Measurements from ENCODE around the gene IGFBP5.

Gene IGFBP5

GRCh38 chr2:216673021-216673420 lies 22.3 kb downstream of the IGFBP5 start:
- Histone ChIP-seq H4K20me1 (ENCODE audit: low read depth, low read length) (no peaks in the 10 kb centered on the region), H3K4me3 (ENCODE audit: insufficient read depth, low read length, poor library complexity, severe bottlenecking) (no peak overlapping the region), H3K27ac (ENCODE audit: low read depth, low read length) (no peak overlapping the region), H2AFZ (ENCODE audit: low read depth, low read length, severe bottlenecking) (no peak overlapping the region), H3K36me3 (ENCODE audit: low read length) (no peaks in the 10 kb centered on the region), H3F3A (ENCODE audit: insufficient read depth) (no peaks in the 10 kb centered on the region), H3K79me2 (ENCODE audit: insufficient read depth, low read length) (no peaks in the 10 kb centered on the region), H3K9ac (ENCODE audit: low read length) (no peak overlapping the region), H3K9me3 (ENCODE audit: insufficient read depth, low read length) (no peaks in the 10 kb centered on the region), H3K27me3 (ENCODE audit: low read length) (no peaks in the 10 kb centered on the region), H3K9me2 (replicated peaks; ENCODE audit: insufficient read depth, low read length) (no peaks in the 10 kb centered on the region), H3K4me2 (ENCODE audit: low read depth, low read length, poor library complexity, severe bottlenecking) (no peak overlapping the region)
- TF ChIP-seq, protein P1, sequence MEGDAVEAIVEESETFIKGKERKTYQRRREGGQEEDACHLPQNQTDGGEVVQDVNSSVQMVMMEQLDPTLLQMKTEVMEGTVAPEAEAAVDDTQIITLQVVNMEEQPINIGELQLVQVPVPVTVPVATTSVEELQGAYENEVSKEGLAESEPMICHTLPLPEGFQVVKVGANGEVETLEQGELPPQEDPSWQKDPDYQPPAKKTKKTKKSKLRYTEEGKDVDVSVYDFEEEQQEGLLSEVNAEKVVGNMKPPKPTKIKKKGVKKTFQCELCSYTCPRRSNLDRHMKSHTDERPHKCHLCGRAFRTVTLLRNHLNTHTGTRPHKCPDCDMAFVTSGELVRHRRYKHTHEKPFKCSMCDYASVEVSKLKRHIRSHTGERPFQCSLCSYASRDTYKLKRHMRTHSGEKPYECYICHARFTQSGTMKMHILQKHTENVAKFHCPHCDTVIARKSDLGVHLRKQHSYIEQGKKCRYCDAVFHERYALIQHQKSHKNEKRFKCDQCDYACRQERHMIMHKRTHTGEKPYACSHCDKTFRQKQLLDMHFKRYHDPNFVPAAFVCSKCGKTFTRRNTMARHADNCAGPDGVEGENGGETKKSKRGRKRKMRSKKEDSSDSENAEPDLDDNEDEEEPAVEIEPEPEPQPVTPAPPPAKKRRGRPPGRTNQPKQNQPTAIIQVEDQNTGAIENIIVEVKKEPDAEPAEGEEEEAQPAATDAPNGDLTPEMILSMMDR (IDR thresholded peaks at IDR 0.05; ENCODE audit: insufficient read depth, low read length, poor library complexity, severe bottlenecking), result no peak
- TF ChIP-seq EZH2phosphoT487 (conservative IDR thresholded peaks at IDR 0.05; ENCODE audit: low read length), result no peak

DNA sequence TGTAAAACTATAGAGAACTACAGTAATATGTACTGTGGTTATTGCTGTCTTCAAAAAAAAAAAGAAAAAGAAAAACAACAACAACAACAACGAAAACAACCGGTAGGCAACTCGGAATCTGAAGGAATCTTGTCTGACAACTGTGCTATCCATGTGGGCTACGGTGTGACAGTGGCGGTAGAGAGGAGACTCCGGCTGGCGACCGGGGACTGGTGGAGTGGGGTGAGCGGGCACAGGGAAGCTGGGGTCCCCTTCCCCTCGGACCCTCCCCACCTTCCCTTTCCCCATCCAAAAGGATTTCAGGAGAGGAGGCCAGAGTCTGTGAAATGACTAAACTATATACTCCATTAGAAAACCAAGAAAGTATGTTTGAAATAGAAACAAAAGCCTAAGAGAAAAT lies 22.9 kb downstream of the IGFBP5 start:
- Histone ChIP-seq H3K9me3 (ENCODE audit: insufficient read depth, low read length) (no peaks in the 10 kb centered on the region), H3K79me2 (ENCODE audit: insufficient read depth, low read length) (no peaks in the 10 kb centered on the region), H3K4me3 (ENCODE audit: insufficient read depth, low read length, poor library complexity, severe bottlenecking) (no peak overlapping the region), H3K36me3 (ENCODE audit: low read length) (no peaks in the 10 kb centered on the region), H3K27ac (ENCODE audit: low read depth, low read length) (no peak overlapping the region), H3K9ac (ENCODE audit: low read length) (no peak overlapping the region), H3K27me3 (ENCODE audit: low read length) (no peaks in the 10 kb centered on the region), H2AFZ (ENCODE audit: low read depth, low read length, severe bottlenecking) (no peak overlapping the region), H3K4me2 (ENCODE audit: low read depth, low read length, poor library complexity, severe bottlenecking) (no peak overlapping the region), H4K20me1 (ENCODE audit: low read depth, low read length) (no peaks in the 10 kb centered on the region), H3K9me2 (replicated peaks; ENCODE audit: insufficient read depth, low read length) (no peaks in the 10 kb centered on the region), H3F3A (ENCODE audit: insufficient read depth) (no peaks in the 10 kb centered on the region)
- no peak for TF ChIP-seq EZH2phosphoT487 (conservative IDR thresholded peaks at IDR 0.05; ENCODE audit: low read length)
- TF ChIP-seq, protein P1 (IDR thresholded peaks at IDR 0.05; ENCODE audit: insufficient read depth, low read length, poor library complexity, severe bottlenecking), result no peak

- Histone ChIP-seq H3K9me3 (ENCODE audit: insufficient read depth, low read length) (no peaks in the 10 kb centered on the region), H3K79me2 (ENCODE audit: insufficient read depth, low read length) (no peaks in the 10 kb centered on the region), H2AFZ (ENCODE audit: low read depth, low read length, severe bottlenecking) (no peak overlapping the region), H3K4me3 (ENCODE audit: insufficient read depth, low read length, poor library complexity, severe bottlenecking) (no peak overlapping the region), H3K9me2 (replicated peaks; ENCODE audit: insufficient read depth, low read length) (no peaks in the 10 kb centered on the region), H3K9ac (ENCODE audit: low read length) (no peak overlapping the region), H4K20me1 (ENCODE audit: low read depth, low read length) (no peaks in the 10 kb centered on the region), H3K27me3 (ENCODE audit: low read length) (no peaks in the 10 kb centered on the region), H3K27ac (ENCODE audit: low read depth, low read length) (no peak overlapping the region), H3F3A (ENCODE audit: insufficient read depth) (no peaks in the 10 kb centered on the region), H3K4me2 (ENCODE audit: low read depth, low read length, poor library complexity, severe bottlenecking) (no peak overlapping the region), H3K36me3 (ENCODE audit: low read length) (no peaks in the 10 kb centered on the region)
- no peak for TF ChIP-seq EZH2phosphoT487 (conservative IDR thresholded peaks at IDR 0.05; ENCODE audit: low read length)
- TF ChIP-seq, protein P1 (IDR thresholded peaks at IDR 0.05; ENCODE audit: insufficient read depth, low read length, poor library complexity, severe bottlenecking), result no peak
Measured at GRCh38 chr2:216671791-216672343, 23.5 kb downstream of the IGFBP5 start.
